Heart left ventricle (tissue), 16 donors: Measurements from ENCODE around the gene BCAM. TPM values are rescaled to one million over a fixed set of nuclear protein-coding genes. Genes with fewer than 3 reads are reported as not detected.
A peak's percentile ranks its signal among the peaks of the same experiment; 100 is the strongest.
"Not testable (repeated sequence)": the region's sequence is repeated elsewhere in the genome, so short reads cannot be mapped to it uniquely, and the experiment has no call there.

Source experiments
- ATAC-seq, 4 donors: fragments of 200-7000 bp; cut with Tn5 transposase; one replicate each; pipeline ENCODE4 v1.9.1; 2020 to 2022; ENCODE audit warnings: moderate library complexity in 4 of 4, mild to moderate bottlenecking in 3 of 4, moderate number of reproducible peaks in 1 of 4
- DNase-seq, 5 donors: peaks; one replicate each; pipeline ENCODE4 v3.0.0-alpha.2; 2020
- H3K27ac ChIP-seq, 12 donors: fragments of 200-600 bp; sonication (generic) in 4 of 12; one replicate each; pipeline versions ENCODE4 v1.5.0 to v1.8.0; 2016 to 2022; ENCODE audit warnings: mild to moderate bottlenecking in 2 of 12
- H3K27me3 ChIP-seq, 9 donors: fragments of 200-600 bp; sonication (generic) in 2 of 9; one replicate each; pipeline versions ENCODE4 v1.5.1 to v1.8.0; 2016 to 2022; ENCODE audit warnings: mild to moderate bottlenecking in 3 of 9
- H3K36me3 ChIP-seq, 9 donors: fragments of 200-600 bp; sonication (generic) in 2 of 9; one replicate each; pipeline versions ENCODE4 v1.5.0 to v1.8.0; 2018 to 2022; ENCODE audit warnings: mild to moderate bottlenecking in 2 of 9
- H3K4me1 ChIP-seq, 12 donors: fragments of 200-600 bp; sonication (generic) in 4 of 12; one replicate each; pipeline versions ENCODE4 v1.5.0 to v1.8.0; 2016 to 2022; ENCODE audit warnings: mild to moderate bottlenecking in 3 of 12
- H3K4me3 ChIP-seq, 12 donors: fragments of 200-600 bp; sonication (generic) in 4 of 12; one replicate each; pipeline versions ENCODE4 v1.5.0 to v1.8.0; 2017 to 2022; ENCODE audit warnings: mild to moderate bottlenecking in 9 of 12, moderate library complexity in 4 of 12
- H3K9me3 ChIP-seq, 12 donors: fragments of 200-600 bp; sonication (generic) in 4 of 12; one replicate each; pipeline versions ENCODE4 v1.5.0 to v1.8.0; 2016 to 2022; ENCODE audit warnings: mild to moderate bottlenecking in 1 of 12
- POLR2A ChIP-seq, 2 donors: fragments of 450-650 bp; IDR thresholded peaks; one replicate each; pipeline ENCODE4 v1.6.1; 2017; ENCODE audit warnings: antibody characterized with exemption in 2 of 2, mild to moderate bottlenecking in 2 of 2, moderate library complexity in 2 of 2
- WGBS, 4 donors: extraction: QIAGEN DNeasy Blood & Tissue Kit in 2 of 4; methylation state at CpG; one replicate each; pipeline versions ENCODE4 v1.1.5 to v1.1.7; 2013 to 2018; 5-methylcytosine and 5-hydroxymethylcytosine counted together
- intact Hi-C, 10 donors: fragments of 100-400 bp; cut with DNase I; formaldehyde crosslinking; loops; one replicate each; pipeline versions ENCODE4 v1.11.1 to v1.14.2; 2022
- polyA plus RNA-seq, 2 donors: library from polyadenylated mRNA; stranded (reverse); fragments of 200-250 nt; gene quantifications; one replicate each; pipeline ENCODE4 v1.2.3, GENCODE V29; 2013
- total RNA-seq, 9 donors: library from RNA; depleted of rRNA in 2 of 9; stranded (reverse); fragments of >200 nt in 2 of 9; fragmentation: NEBNext Ultra II Directional in 3 of 9; extraction: Animal tissue kit (Norgen Biotek cat#: 25700) in 3 of 9; gene quantifications; one replicate each; pipeline versions ENCODE4 v1.1.0 to v1.2.4, GENCODE V29; 2016 to 2023
- TF ChIP-seq, protein P1 (sequence below), 12 donors: fragments of 200-600 bp; sonication (generic) in 4 of 12; IDR thresholded peaks; one replicate each; pipeline versions ENCODE4 v1.5.0 to v1.8.0; 2018 to 2022; ENCODE audit warnings: antibody characterized with exemption in 12 of 12, mild to moderate bottlenecking in 5 of 12
- donor health status: ischemic (EF 13 %, LVEDD 7.1; RV severe dilation, severe dysfunction).
- donor health status: healthy with polysubstance abuse.
- donor health status: DM: no; HTN: yes; CAD: no.
- donor health status: DM: no; HTN: no; CAD: no.
- donor health status: ischemic (EF 25% LVEDD 6.9; RV normal size, moderate dysfunction).
- donor health status: ischemic (EF 25% LVEDD 5.7; RV mildly dilated, moderate dysfunction).
- donor health status: healthy.
- donor health status: DM: yes; HTN: yes; CAD: no.
- donor health status: ischemic (EF 35%, LVEDD 5.7; RV mildly dilated, moderate dysfunction).
- donor health status: nonischemic (EF 11% LVEDD 7.7; RV severe dilation, severe dysfunction).
- donor health status: DM: yes; HTN: yes; CAD: no.
- donor health status: PGD.
- donor health status: ischemic (EF 29% LVEDD 5.4; RV normal size, mild dysfunction).
- donor health status: nonischemic (EF 23%, LVEDD 6.1; RV moderate dilation, normal function).

The BCAM gene
- total and polyA plus RNA-seq, 11 donors = 50.9 to 160 (median 94.3) TPM

DNA sequence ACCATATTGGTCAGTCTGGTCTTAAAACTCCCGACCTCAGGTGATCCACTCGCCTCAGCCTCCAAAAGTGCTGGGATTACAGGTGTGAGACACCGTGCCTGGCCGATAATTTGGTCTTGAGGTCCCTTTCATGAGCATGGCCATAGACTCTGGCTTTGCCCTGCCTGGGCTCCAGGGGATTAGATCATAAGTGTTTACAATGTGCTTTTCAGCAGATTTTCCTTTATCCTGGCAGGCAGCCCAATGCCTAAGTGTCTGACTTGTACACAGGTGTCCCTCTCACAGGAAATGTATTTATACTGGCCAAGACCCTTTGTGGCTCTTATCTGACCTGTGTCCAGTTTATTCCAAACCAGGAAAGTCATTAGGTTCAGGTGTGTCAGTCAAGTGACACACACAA lies 15.9 kb downstream of the BCAM start:
- Histone ChIP-seq H3K27me3 (no peaks in the 10 kb centered on the region), H3K27ac (no peak overlapping the region), H3K9me3 (no peaks in the 10 kb centered on the region), H3K36me3 (no peaks in the 10 kb centered on the region), H3K4me3 (no peak overlapping the region), H3K4me1 (peaks cover 0 to 37% (median 19%) of the 10 kb centered on the region in 12 donors)
- 70 to 92% (median 78%) methylated on average over 4 of the region's 4 CpGs for WGBS, 4 donors
- no peak for DNase-seq
- intact Hi-C loops = no loop called here
- TF ChIP-seq, protein P1, sequence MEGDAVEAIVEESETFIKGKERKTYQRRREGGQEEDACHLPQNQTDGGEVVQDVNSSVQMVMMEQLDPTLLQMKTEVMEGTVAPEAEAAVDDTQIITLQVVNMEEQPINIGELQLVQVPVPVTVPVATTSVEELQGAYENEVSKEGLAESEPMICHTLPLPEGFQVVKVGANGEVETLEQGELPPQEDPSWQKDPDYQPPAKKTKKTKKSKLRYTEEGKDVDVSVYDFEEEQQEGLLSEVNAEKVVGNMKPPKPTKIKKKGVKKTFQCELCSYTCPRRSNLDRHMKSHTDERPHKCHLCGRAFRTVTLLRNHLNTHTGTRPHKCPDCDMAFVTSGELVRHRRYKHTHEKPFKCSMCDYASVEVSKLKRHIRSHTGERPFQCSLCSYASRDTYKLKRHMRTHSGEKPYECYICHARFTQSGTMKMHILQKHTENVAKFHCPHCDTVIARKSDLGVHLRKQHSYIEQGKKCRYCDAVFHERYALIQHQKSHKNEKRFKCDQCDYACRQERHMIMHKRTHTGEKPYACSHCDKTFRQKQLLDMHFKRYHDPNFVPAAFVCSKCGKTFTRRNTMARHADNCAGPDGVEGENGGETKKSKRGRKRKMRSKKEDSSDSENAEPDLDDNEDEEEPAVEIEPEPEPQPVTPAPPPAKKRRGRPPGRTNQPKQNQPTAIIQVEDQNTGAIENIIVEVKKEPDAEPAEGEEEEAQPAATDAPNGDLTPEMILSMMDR (IDR thresholded peaks at IDR 0.05) = no peak
- no peak for TF ChIP-seq POLR2A (IDR thresholded peaks at IDR 0.05)
- no peak for ATAC-seq

- H3K27me3 ChIP-seq, H3K27ac ChIP-seq, ATAC-seq, H3K36me3 ChIP-seq, intact Hi-C loops, DNase-seq, H3K9me3 ChIP-seq, H3K4me1 ChIP-seq, H3K4me3 ChIP-seq: not testable (repeated sequence)
- WGBS, 4 donors = 84 to 91% (median 90%) methylated on average over 6 of the region's 6 CpGs
Measured at GRCh38 chr19:44832875-44833274, 24.0 kb downstream of the BCAM start.

- DNase-seq, H3K4me1 ChIP-seq, H3K27ac ChIP-seq, ATAC-seq, H3K4me3 ChIP-seq, H3K36me3 ChIP-seq, H3K9me3 ChIP-seq, intact Hi-C loops, H3K27me3 ChIP-seq: not testable (repeated sequence)
- WGBS, 4 donors = 90 to 94% (median 92%) methylated on average over 8 of the region's 8 CpGs
Measured at GRCh38 chr19:44834399-44834798, 25.5 kb downstream of the BCAM start.

DNA sequence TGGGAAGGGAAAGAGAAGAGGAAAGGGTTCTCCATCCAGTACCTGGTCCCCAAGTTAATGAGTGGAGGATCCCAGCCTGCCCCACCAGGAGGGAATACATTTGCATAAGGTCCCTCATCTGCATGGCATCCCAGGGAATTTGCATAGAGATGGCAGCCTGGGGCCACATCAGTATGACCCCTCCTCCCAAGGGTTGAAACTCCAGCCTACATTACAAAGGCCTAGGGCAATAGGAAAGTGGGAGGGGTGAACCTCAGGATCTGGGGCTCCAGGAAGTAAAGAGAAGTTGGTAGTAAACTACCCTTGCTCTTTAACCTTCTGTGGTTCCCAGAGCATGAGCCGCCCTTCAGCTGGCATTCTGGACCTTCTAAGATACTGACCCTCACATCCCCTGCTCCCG lies 30.4 kb downstream of the BCAM start:
- H3K36me3 ChIP-seq = no peaks in the 10 kb centered on the region
- no peak for TF ChIP-seq POLR2A (IDR thresholded peaks at IDR 0.05)
- TF ChIP-seq, protein P1 (IDR thresholded peaks at IDR 0.05) = no peak
- no peaks in the 10 kb centered on the region for H3K9me3 ChIP-seq
- no peak overlapping the region for H3K27ac ChIP-seq
- no peak for DNase-seq
- 84 to 98% (median 91%) methylated on average over 2 of the region's 2 CpGs for WGBS, 4 donors
- ATAC-seq = no peak
- H3K4me3 ChIP-seq = no peak overlapping the region
- H3K4me1 ChIP-seq = peaks cover 0 to 6% (median under 1%) of the 10 kb centered on the region in 12 donors
- intact Hi-C loops = no loop called here
- no peaks in the 10 kb centered on the region for H3K27me3 ChIP-seq

GRCh38 chr19:44840811-44841210 lies 31.9 kb downstream of the BCAM start:
- H3K4me1 ChIP-seq = peaks cover 0 to 19% (median 9%) of the 10 kb centered on the region in 12 donors
- no peaks in the 10 kb centered on the region for H3K27me3 ChIP-seq
- intact Hi-C loops = loop anchor here in 4 of 10 donors (5.0 to 10.0 kb wide), 3 partner anchors 59 to 156 kb away; no protein-coding TSS in a partner anchor
- 79 to 92% (median 86%) methylated on average over 7 of the region's 7 CpGs for WGBS, 4 donors
- TF ChIP-seq, protein P1 (IDR thresholded peaks at IDR 0.05) = no peak
- TF ChIP-seq POLR2A (IDR thresholded peaks at IDR 0.05) = no peak
- H3K9me3 ChIP-seq = no peaks in the 10 kb centered on the region
- H3K36me3 ChIP-seq = no peaks in the 10 kb centered on the region
- H3K4me3 ChIP-seq = no peak overlapping the region
- ATAC-seq (no peak), DNase-seq (peak in 2 of 5 donors; percentile 3 to 17)
- H3K27ac ChIP-seq = no peak overlapping the region
